GM23338 (cell line): ENCODE measurements around the gene C5orf34. TPM values are rescaled to one million over a fixed set of nuclear protein-coding genes. Genes with fewer than 3 reads are reported as not detected.

Experiments used
- ATAC-seq: fragments of 200-7000 bp; cut with Tn5 transposase; 3 replicates; pipeline ENCODE4 v1.9.1; 2020
- DNase-seq: peaks from one replicate; pipeline ENCODE4 v3.0.0-alpha.2; 2015; ENCODE audit warnings: low spot score
- H2AFZ ChIP-seq: fragments of 200-600 bp; sonication (generic); 2 replicates; pipeline ENCODE4 v1.8.0; 2016; ENCODE audit warnings: antibody characterized with exemption, mild to moderate bottlenecking, moderate library complexity
- H3F3A ChIP-seq: fragments of 200-600 bp; sonication (generic); replicated peaks from 2 replicates; pipeline ENCODE4 v1.8.0; 2017; ENCODE audit warnings: antibody characterized with exemption, mixed run types, low read depth
- H3K27ac ChIP-seq: fragments of 200-600 bp; sonication (generic); 2 replicates; pipeline ENCODE4 v1.6.1; 2016; ENCODE audit warnings: low read depth
- H3K27me3 ChIP-seq: fragments of 200-600 bp; sonication (generic); 2 replicates; pipeline ENCODE4 v1.8.0; 2016; ENCODE audit warnings: mild to moderate bottlenecking, mixed run types, moderate library complexity; ENCODE audit not compliant: insufficient read depth
- H3K36me3 ChIP-seq: fragments of 200-600 bp; sonication (generic); 2 replicates; pipeline ENCODE4 v1.8.0; 2016; ENCODE audit warnings: mild to moderate bottlenecking; ENCODE audit not compliant: insufficient read depth
- H3K4me1 ChIP-seq: fragments of 200-600 bp; sonication (generic); 2 replicates; pipeline ENCODE4 v1.8.0; 2016; ENCODE audit warnings: mild to moderate bottlenecking, moderate library complexity; ENCODE audit not compliant: insufficient read depth
- H3K4me2 ChIP-seq: fragments of 200-600 bp; sonication (generic); 2 replicates; pipeline ENCODE4 v1.7.1; 2017; ENCODE audit warnings: mixed run types
- H3K4me3 ChIP-seq: fragments of 200-600 bp; sonication (generic); 2 replicates; pipeline ENCODE4 v1.6.1; 2016; ENCODE audit warnings: mixed run types
- H3K79me2 ChIP-seq: fragments of 200-600 bp; sonication (generic); replicated peaks from 2 replicates; pipeline ENCODE4 v1.8.0; 2017; ENCODE audit warnings: mild to moderate bottlenecking; ENCODE audit not compliant: insufficient read depth
- H3K9me2 ChIP-seq: fragments of 200-600 bp; sonication (generic); 2 replicates; pipeline ENCODE4 v1.8.0; 2017; ENCODE audit not compliant: insufficient read depth
- H4K20me1 ChIP-seq: fragments of 200-600 bp; sonication (generic); replicated peaks from 2 replicates; pipeline ENCODE4 v1.8.0; 2017; ENCODE audit warnings: mild to moderate bottlenecking; ENCODE audit not compliant: insufficient read depth
- H3K27ac Mint-ChIP-seq: 2 replicates; pipeline ENCODE4 v1.8.0; 2020; ENCODE audit warnings: inconsistent platforms, mild to moderate bottlenecking, moderate library complexity, mixed read lengths
- H3K27me3 Mint-ChIP-seq: 3 replicates; pipeline ENCODE4 v1.8.0; 2022; ENCODE audit warnings: low read depth, mild to moderate bottlenecking, moderate library complexity, mixed read lengths, inconsistent platforms; ENCODE audit not compliant: insufficient read depth, poor library complexity
- H3K36me3 Mint-ChIP-seq: 3 replicates; pipeline ENCODE4 v1.8.0; 2021; ENCODE audit warnings: low read depth, mild to moderate bottlenecking, inconsistent platforms, moderate library complexity, mixed read lengths
- H3K4me1 Mint-ChIP-seq: 3 replicates; pipeline ENCODE4 v1.8.0; 2020; ENCODE audit warnings: mild to moderate bottlenecking, inconsistent platforms, mixed read lengths
- H3K4me3 Mint-ChIP-seq: 3 replicates; pipeline ENCODE4 v1.8.0; 2021; ENCODE audit warnings: moderate library complexity, mild to moderate bottlenecking, inconsistent platforms, mixed read lengths
- H3K9me3 Mint-ChIP-seq: 3 replicates; pipeline ENCODE4 v1.8.0; 2020; ENCODE audit warnings: moderate library complexity, mild to moderate bottlenecking, inconsistent platforms, mixed read lengths
- CREB1 ChIP-seq: fragments of 250-450 bp; sonication (Bioruptor Pico); IDR thresholded peaks from 2 replicates; pipeline ENCODE4 v1.5.0; 2020; ENCODE audit warnings: low read depth, mild to moderate bottlenecking, moderate library complexity
- CTCF ChIP-seq, 2 experiments: fragments of 200-600 bp in 1 of 2; sonication (generic) in 1 of 2; conservative IDR thresholded peaks; 2 replicates each; pipeline versions ENCODE4 v1.5.1 to v1.6.1; 2016 to 2017; ENCODE audit warnings: antibody characterized with exemption in 2 of 2, low read depth in 2 of 2, mild to moderate bottlenecking in 2 of 2, moderate library complexity in 1 of 2
- ETS1 ChIP-seq: IDR thresholded peaks from 2 replicates; pipeline ENCODE4 v1.6.1; 2016; ENCODE audit warnings: antibody characterized with exemption
- EZH2 ChIP-seq: fragments of 200-600 bp; sonication (generic); IDR thresholded peaks from one replicate; pipeline ENCODE4 v1.8.0; 2017; ENCODE audit warnings: antibody characterized with exemption, mild to moderate bottlenecking, low read depth; ENCODE audit not compliant: unreplicated experiment
- EZH2phosphoT487 ChIP-seq: fragments of 200-600 bp; sonication (generic); IDR thresholded peaks from one replicate; pipeline ENCODE4 v1.8.1; 2018; ENCODE audit warnings: antibody characterized with exemption; ENCODE audit not compliant: unreplicated experiment
- JUNB ChIP-seq: IDR thresholded peaks from one replicate; pipeline ENCODE4 v1.6.1; 2016; ENCODE audit warnings: antibody characterized with exemption; ENCODE audit not compliant: unreplicated experiment
- NANOG ChIP-seq: IDR thresholded peaks from 2 replicates; pipeline ENCODE4 v1.6.1; 2016; ENCODE audit warnings: antibody characterized with exemption, borderline replicate concordance
- POLR2AphosphoS5 ChIP-seq: IDR thresholded peaks from 2 replicates; pipeline ENCODE4 v1.6.1; 2016; ENCODE audit warnings: antibody characterized with exemption, low read depth
- REST ChIP-seq: IDR thresholded peaks from one replicate; pipeline ENCODE4 v1.6.1; 2018; ENCODE audit warnings: antibody characterized with exemption; ENCODE audit not compliant: unreplicated experiment
- STAT1 ChIP-seq: IDR thresholded peaks from one replicate; pipeline ENCODE4 v1.6.1; 2016; ENCODE audit warnings: antibody characterized with exemption; ENCODE audit not compliant: unreplicated experiment
- ZNF114 ChIP-seq: fragments of 250-450 bp; sonication (Bioruptor Pico); IDR thresholded peaks from 2 replicates; pipeline ENCODE4 v1.5.0; 2020; ENCODE audit warnings: mild to moderate bottlenecking, moderate library complexity
- ZNF331 ChIP-seq: fragments of 250-450 bp; sonication (Bioruptor Pico); IDR thresholded peaks from 2 replicates; pipeline ENCODE4 v1.5.0; 2020; ENCODE audit warnings: low read depth, mild to moderate bottlenecking, moderate library complexity
- polyA plus RNA-seq: library from polyadenylated mRNA; unstranded; fragments of >200 nt; fragmentation: Nextera tagmentation; extraction: Ambion mirVana; gene quantifications from 2 replicates; pipeline ENCODE4 v1.2.1, GENCODE V29; 2016
- total RNA-seq: library from RNA; depleted of rRNA; stranded (reverse); fragments of >200 nt; shearing (Covaris generic); gene quantifications from 2 replicates; pipeline ENCODE4 v1.2.3, GENCODE V29; 2014

The C5orf34 gene
- total and polyA plus RNA-seq, 2 experiments from 2014 or later, result 12.2 to 15.3 TPM

GRCh38 chr5:43563321-43563720 lies 48.4 kb upstream of the C5orf34 start:
- Histone ChIP-seq H3K4me2 (no peak overlapping the region), H3K36me3 (no peaks in the 10 kb centered on the region), H3F3A (no peaks in the 10 kb centered on the region), H3K79me2 (no peaks in the 10 kb centered on the region), H3K9me2 (no peaks in the 10 kb centered on the region), H3K27ac (no peak overlapping the region), H3K4me1 (no peaks in the 10 kb centered on the region; the same call in 1 of the 2 replicates), H3K27me3 (no peaks in the 10 kb centered on the region), H2AFZ (no peak overlapping the region), H4K20me1 (no peaks in the 10 kb centered on the region), H3K4me3 (no peak overlapping the region)
- Mint-ChIP-seq H3K4me3 (no peak overlapping the region), H3K27me3 (no peaks in the 10 kb centered on the region), H3K4me1 (peaks cover 4% of the 10 kb centered on the region; the same call in 2 of the 3 replicates), H3K27ac (no peak overlapping the region), H3K9me3 (no peaks in the 10 kb centered on the region), H3K36me3 (no peaks in the 10 kb centered on the region)
- TF ChIP-seq CTCF (conservative IDR thresholded peaks at IDR 0.05; ENCODE audit: low read depth in 2 of 2) (no peak), POLR2AphosphoS5 (no peak), REST (no peak), EZH2phosphoT487 (no peak), CREB1 (CRISPR knock-in tag) (no peak), JUNB (no peak), EZH2 (no peak), NANOG (no peak), ZNF331 (no peak), ETS1 (no peak)
- ATAC-seq, result no peak
- DNase-seq, result no peak

- no peak for ATAC-seq
- peaks cover 6% of the 10 kb centered on the region; the same call in 1 of the 2 replicates for H3K4me1 ChIP-seq
- H3K4me3 ChIP-seq, result no peak overlapping the region
- H4K20me1 ChIP-seq, result no peaks in the 10 kb centered on the region
- H2AFZ ChIP-seq, result no peak overlapping the region
- Mint-ChIP-seq H3K9me3 (no peaks in the 10 kb centered on the region), H3K27me3 (peaks cover 5% of the 10 kb centered on the region), H3K27ac (no peak overlapping the region), H3K4me1 (peaks cover 6% of the 10 kb centered on the region), H3K36me3 (no peaks in the 10 kb centered on the region; the same call in 2 of the 3 replicates), H3K4me3 (no peak overlapping the region)
- H3K79me2 ChIP-seq, result no peaks in the 10 kb centered on the region; the same call in 1 of the 2 replicates
- H3K4me2 ChIP-seq, result no peak overlapping the region
- H3K27me3 ChIP-seq, result no peaks in the 10 kb centered on the region
- no peaks in the 10 kb centered on the region for H3F3A ChIP-seq
- H3K27ac ChIP-seq, result no peak overlapping the region
- DNase-seq, result no peak
- H3K9me2 ChIP-seq, result no peaks in the 10 kb centered on the region
- no peaks in the 10 kb centered on the region for H3K36me3 ChIP-seq
- no peak for TF ChIP-seq JUNB
- no peak for TF ChIP-seq CREB1 (CRISPR knock-in tag)
- TF ChIP-seq EZH2phosphoT487, result no peak
- TF ChIP-seq ZNF331, result no peak
- no peak for TF ChIP-seq STAT1
- no peak for TF ChIP-seq ETS1
- TF ChIP-seq CTCF (conservative IDR thresholded peaks at IDR 0.05; ENCODE audit: low read depth in 2 of 2), result no peak
- no peak for TF ChIP-seq ZNF114
These were observed 46.4 kb upstream of the C5orf34 start for GRCh38 chr5:43561356-43561755.
